ACHN (cell line): ENCODE measurements around the gene ADARB1.

Source experiments
- DNase-seq: peaks from one replicate; pipeline ENCODE4 v3.0.0-alpha.2; 2015
- in situ Hi-C: cut with HindIII; loops from 2 replicates; pipeline ENCODE4 v1.10.0; 2017; ENCODE audit warnings: low sequenced_read_pairs, low pct_ligation_motif_present, low pct_unique_long_range_greater_than_20kb

Gene ADARB1

GRCh38 chr21:45166931-45167330 lies 92.6 kb downstream of the ADARB1 start:
- in situ Hi-C loops: no loop called here
- no peak for DNase-seq

GRCh38 chr21:45167796-45168222 lies 93.4 kb downstream of the ADARB1 start:
- DNase-seq: no peak
- in situ Hi-C loops: no loop called here

GRCh38 chr21:45168522-45168921 lies 94.1 kb downstream of the ADARB1 start:
- DNase-seq: no peak
- in situ Hi-C loops: no loop called here

- in situ Hi-C loops: no loop called here
- DNase-seq: no peak
These were observed 94.6 kb downstream of the ADARB1 start for GRCh38 chr21:45169001-45169400.

- in situ Hi-C loops: no loop called here
- no peak for DNase-seq
These were observed 95.3 kb downstream of the ADARB1 start for GRCh38 chr21:45169682-45170081.

- DNase-seq: no peak
- in situ Hi-C loops: no loop called here
These were observed 96.6 kb downstream of the ADARB1 start for GRCh38 chr21:45170987-45171386.

GRCh38 chr21:45172420-45172819 lies 98.0 kb downstream of the ADARB1 start:
- in situ Hi-C loops: no loop called here

GRCh38 chr21:45175326-45176095 lies 101.1 kb downstream of the ADARB1 start:
- in situ Hi-C loops: no loop called here
- no peak for DNase-seq

More at GRCh38 chr21:45172420-45172819, 98.0 kb downstream of the ADARB1 start:
- no peak for DNase-seq

GRCh38 chr21:45176141-45176540 lies 101.8 kb downstream of the ADARB1 start:
- no peak for DNase-seq
- in situ Hi-C loops: no loop called here

- in situ Hi-C loops: no loop called here
- DNase-seq: no peak
These were observed 102.7 kb downstream of the ADARB1 start for GRCh38 chr21:45177039-45177438.

- no peak for DNase-seq
- in situ Hi-C loops: no loop called here
These were observed 103.8 kb downstream of the ADARB1 start for GRCh38 chr21:45178070-45178608.

GRCh38 chr21:45178971-45179370 lies 104.6 kb downstream of the ADARB1 start:
- in situ Hi-C loops: no loop called here
- DNase-seq: no peak

GRCh38 chr21:45179568-45180245 lies 105.3 kb downstream of the ADARB1 start:
- DNase-seq: no peak
- in situ Hi-C loops: no loop called here

GRCh38 chr21:45180246-45180599 lies 105.8 kb downstream of the ADARB1 start:
- DNase-seq: no peak
- in situ Hi-C loops: no loop called here

- in situ Hi-C loops: no loop called here
- no peak for DNase-seq
These were observed 108.6 kb downstream of the ADARB1 start for GRCh38 chr21:45182958-45183357.

- no peak for DNase-seq
- in situ Hi-C loops: no loop called here
These were observed 109.5 kb downstream of the ADARB1 start for GRCh38 chr21:45183852-45184251.

- DNase-seq: no peak
- in situ Hi-C loops: no loop called here
These were observed 110.5 kb downstream of the ADARB1 start for GRCh38 chr21:45184869-45185268.

GRCh38 chr21:45186709-45187108 lies 112.3 kb downstream of the ADARB1 start:
- no peak for DNase-seq
- in situ Hi-C loops: no loop called here

- no peak for DNase-seq
- in situ Hi-C loops: no loop called here
These were observed 113.3 kb downstream of the ADARB1 start for GRCh38 chr21:45187646-45188045.

- in situ Hi-C loops: no loop called here
- DNase-seq: no peak
These were observed 115.6 kb downstream of the ADARB1 start for GRCh38 chr21:45190013-45190412.
